Measurements from ENCODE around the gene LAMP5.

Gene LAMP5

DNA sequence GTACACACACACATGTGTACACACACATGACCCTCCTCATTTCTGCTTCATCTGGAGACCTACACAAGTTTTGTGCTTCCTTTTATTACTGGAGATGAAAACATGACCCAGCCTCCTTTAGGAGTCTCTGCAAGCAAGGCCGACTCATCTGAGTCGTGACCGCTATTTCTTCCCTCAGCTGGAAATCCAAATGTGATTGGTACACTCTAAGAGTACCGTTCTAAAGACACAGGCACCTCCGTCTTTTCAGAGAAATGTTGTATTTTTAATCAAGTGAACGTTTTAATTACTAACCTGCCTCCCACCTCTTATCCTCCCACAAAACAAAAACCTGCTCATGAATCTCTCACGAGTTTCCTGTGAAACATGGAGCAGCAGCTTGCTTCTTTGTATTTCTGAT is 63.0 kb downstream of the LAMP5 start:
- TF ChIP-seq, protein P1, sequence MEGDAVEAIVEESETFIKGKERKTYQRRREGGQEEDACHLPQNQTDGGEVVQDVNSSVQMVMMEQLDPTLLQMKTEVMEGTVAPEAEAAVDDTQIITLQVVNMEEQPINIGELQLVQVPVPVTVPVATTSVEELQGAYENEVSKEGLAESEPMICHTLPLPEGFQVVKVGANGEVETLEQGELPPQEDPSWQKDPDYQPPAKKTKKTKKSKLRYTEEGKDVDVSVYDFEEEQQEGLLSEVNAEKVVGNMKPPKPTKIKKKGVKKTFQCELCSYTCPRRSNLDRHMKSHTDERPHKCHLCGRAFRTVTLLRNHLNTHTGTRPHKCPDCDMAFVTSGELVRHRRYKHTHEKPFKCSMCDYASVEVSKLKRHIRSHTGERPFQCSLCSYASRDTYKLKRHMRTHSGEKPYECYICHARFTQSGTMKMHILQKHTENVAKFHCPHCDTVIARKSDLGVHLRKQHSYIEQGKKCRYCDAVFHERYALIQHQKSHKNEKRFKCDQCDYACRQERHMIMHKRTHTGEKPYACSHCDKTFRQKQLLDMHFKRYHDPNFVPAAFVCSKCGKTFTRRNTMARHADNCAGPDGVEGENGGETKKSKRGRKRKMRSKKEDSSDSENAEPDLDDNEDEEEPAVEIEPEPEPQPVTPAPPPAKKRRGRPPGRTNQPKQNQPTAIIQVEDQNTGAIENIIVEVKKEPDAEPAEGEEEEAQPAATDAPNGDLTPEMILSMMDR (IDR thresholded peaks at IDR 0.05; ENCODE audit: insufficient read depth, low read length, missing control alignments): no peak
- ChIA-PET POLR2A (no interaction called here), CTCF (no interaction called here)
- H3K4me3 ChIP-seq (ENCODE audit: low read depth, low read length): no peak overlapping the region
- DNase-seq (ENCODE audit: low read depth, low spot score): no peak

DNA sequence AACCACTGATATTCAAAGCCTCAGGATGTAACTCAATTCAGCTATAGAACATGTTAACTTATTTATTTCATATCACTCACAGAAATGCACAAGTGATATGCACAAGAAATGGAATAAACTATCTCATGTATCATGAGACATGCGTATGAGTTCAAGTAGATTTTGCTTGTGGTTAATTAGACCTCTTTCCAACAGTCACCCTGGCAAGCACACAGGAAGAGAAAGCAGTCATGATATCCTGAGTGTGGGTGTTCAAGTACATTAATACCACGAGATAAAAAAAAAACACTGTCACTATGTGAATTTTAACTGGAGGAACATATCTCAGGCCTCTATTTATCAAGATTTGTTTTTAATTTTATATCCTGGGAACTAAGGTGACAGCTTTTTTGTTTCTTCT is 64.2 kb downstream of the LAMP5 start:
- no peak overlapping the region for H3K4me3 ChIP-seq (ENCODE audit: low read depth, low read length)
- ChIA-PET CTCF (no interaction called here), POLR2A (no interaction called here)
- TF ChIP-seq, protein P1 (IDR thresholded peaks at IDR 0.05; ENCODE audit: insufficient read depth, low read length, missing control alignments): no peak
- DNase-seq (ENCODE audit: low read depth, low spot score): no peak

All from AG04449 (cell line).